Esophagus (tissue), 2 donors: ENCODE results near the gene HEPN1. TPM values are rescaled to one million over a fixed set of nuclear protein-coding genes. Genes with fewer than 3 reads are reported as not detected.

Source experiments
- H3K27ac ChIP-seq, 2 donors: one replicate each; pipeline ENCODE4 v1.5.1; 2013; ENCODE audit warnings: low read depth in 2 of 2, mild to moderate bottlenecking in 2 of 2, inconsistent platforms in 1 of 2, low read length in 1 of 2, moderate library complexity in 1 of 2
- H3K27me3 ChIP-seq, 2 donors: one replicate each; pipeline ENCODE4 v1.6.1; 2013; ENCODE audit warnings: low read length in 2 of 2, control low read depth in 1 of 2, mild to moderate bottlenecking in 1 of 2; ENCODE audit not compliant: insufficient read depth in 2 of 2, control insufficient read depth in 1 of 2
- H3K36me3 ChIP-seq, 2 donors: one replicate each; pipeline ENCODE4 v1.6.1; 2013; ENCODE audit warnings: low read length in 1 of 2; ENCODE audit not compliant: control insufficient read depth in 2 of 2, insufficient read depth in 2 of 2
- H3K4me1 ChIP-seq, 2 donors: one replicate each; pipeline ENCODE4 v1.6.1; 2013; ENCODE audit warnings: low read length in 1 of 2; ENCODE audit not compliant: control insufficient read depth in 2 of 2, insufficient read depth in 2 of 2
- H3K4me3 ChIP-seq, 2 donors: one replicate each; pipeline ENCODE4 v1.5.1; 2013; ENCODE audit warnings: low read length in 2 of 2, mild to moderate bottlenecking in 2 of 2, low read depth in 1 of 2, moderate library complexity in 1 of 2
- H3K9me3 ChIP-seq, 2 donors: one replicate each; pipeline ENCODE4 v1.6.1; 2013; ENCODE audit warnings: mild to moderate bottlenecking in 2 of 2, low read depth in 1 of 2, low read length in 1 of 2, moderate library complexity in 1 of 2; ENCODE audit not compliant: control insufficient read depth in 2 of 2, insufficient read depth in 1 of 2
- WGBS, 2 donors: extraction: QIAGEN DNeasy Blood & Tissue Kit; methylation state at CpG; one replicate each; pipeline ENCODE4 v1.1.7; 2013; 5-methylcytosine and 5-hydroxymethylcytosine counted together
- polyA plus RNA-seq, 2 donors: library from polyadenylated mRNA; stranded (reverse); fragments of 200-250 nt; gene quantifications; one replicate each; pipeline ENCODE4 v1.2.3, GENCODE V29; 2013
- donor health status: healthy with polysubstance abuse.
- donor health status: Bipolar disorder and iron deficiency.

Gene HEPN1
- polyA plus RNA-seq, 2 donors: not detected

DNA sequence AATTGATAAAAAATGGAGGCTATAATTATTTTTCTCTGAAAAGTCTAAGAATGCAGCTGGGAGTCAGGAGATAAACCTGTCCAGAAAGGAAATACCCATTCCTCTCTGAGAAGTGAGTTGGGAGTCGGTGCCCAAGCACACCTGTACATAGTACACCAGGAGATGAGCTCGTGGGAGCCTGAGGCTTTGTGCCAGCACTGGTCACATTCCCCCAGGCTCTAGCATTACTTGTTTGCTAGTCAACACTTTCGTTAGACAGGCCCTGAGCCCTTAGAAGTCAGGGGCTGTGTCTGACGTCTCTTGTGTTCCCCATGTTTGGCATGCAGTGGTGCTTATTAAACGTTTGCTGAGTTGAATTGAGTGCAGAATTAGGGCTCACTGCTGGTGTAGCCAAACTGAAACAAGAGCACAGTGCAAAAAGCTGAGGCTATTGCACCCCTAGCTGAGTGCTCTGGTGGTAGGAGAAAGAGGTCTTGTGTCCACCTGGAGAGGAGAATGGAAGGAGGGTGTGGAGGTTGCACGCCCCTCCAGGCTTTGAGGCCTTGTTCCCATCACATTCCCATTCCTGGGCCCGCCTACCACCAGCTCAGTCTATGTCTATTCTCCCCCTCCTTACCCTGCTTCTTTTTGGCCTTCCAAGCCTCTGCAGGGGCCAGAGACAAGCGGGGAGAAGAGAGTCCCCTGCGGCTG lies 28.2 kb upstream of the HEPN1 start:
- Histone ChIP-seq H3K9me3 (no peaks in the 10 kb centered on the region), H3K27me3 (no peaks in the 10 kb centered on the region), H3K27ac (no peak overlapping the region), H3K4me1 (no peaks in the 10 kb centered on the region), H3K36me3 (no peaks in the 10 kb centered on the region), H3K4me3 (no peak overlapping the region)
- WGBS, 2 donors: 61 to 70% methylated on average over 9 of the region's 9 CpGs

DNA sequence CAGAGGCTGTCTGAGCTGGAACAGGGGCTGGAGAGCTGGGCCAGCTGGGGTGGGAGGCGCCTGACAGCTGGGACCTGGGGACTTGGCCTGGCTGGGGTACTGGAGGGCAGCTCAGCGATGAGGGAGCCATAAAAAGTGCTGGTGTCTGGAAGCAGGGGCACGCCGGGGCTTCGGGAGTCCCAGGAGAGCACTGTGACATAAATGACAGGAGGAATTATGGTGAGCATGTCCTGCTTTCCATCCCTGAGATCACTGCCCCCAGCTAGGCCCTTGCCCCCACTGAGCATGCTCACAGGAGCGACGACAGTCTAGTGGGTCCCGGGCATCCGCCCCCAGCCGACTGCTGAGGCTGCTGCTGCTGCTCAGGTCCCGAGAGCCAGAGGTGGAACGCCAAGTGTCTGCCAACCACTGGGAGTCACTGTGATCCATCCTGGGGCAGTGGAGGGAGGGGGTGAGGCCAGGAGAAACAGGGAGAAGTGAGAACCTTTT lies 27.6 kb upstream of the HEPN1 start:
- Histone ChIP-seq H3K4me1 (no peaks in the 10 kb centered on the region), H3K27ac (no peak overlapping the region), H3K4me3 (no peak overlapping the region), H3K27me3 (no peaks in the 10 kb centered on the region), H3K9me3 (no peaks in the 10 kb centered on the region), H3K36me3 (no peaks in the 10 kb centered on the region)
- 55 to 62% methylated on average over 12 of the region's 12 CpGs for WGBS, 2 donors

DNA sequence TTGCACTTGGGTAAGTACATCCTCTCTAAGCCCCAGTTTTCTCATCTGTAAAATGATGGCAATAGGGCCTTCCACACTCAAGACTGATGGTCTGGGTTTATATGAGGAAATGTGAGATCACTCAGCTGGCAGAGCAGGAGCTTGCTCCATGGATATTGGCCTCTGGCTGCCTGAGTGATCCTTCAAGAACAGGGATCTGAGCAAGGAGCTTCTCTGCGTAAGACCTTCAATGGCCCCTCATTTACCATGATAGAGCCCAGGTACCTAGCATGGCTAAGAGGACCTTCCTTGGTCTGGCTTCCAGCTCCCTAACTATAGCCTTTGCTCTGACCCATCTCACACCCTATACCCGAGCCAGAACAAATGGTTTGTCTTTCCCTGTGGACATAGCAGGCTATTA lies 26.9 kb upstream of the HEPN1 start:
- no peak overlapping the region for H3K27ac ChIP-seq
- H3K27me3 ChIP-seq: no peaks in the 10 kb centered on the region
- H3K4me3 ChIP-seq: no peak overlapping the region
- WGBS, 2 donors: 81 to 88% methylated on average over 2 of the region's 2 CpGs
- no peaks in the 10 kb centered on the region for H3K36me3 ChIP-seq
- no peaks in the 10 kb centered on the region for H3K9me3 ChIP-seq
- H3K4me1 ChIP-seq: no peaks in the 10 kb centered on the region

DNA sequence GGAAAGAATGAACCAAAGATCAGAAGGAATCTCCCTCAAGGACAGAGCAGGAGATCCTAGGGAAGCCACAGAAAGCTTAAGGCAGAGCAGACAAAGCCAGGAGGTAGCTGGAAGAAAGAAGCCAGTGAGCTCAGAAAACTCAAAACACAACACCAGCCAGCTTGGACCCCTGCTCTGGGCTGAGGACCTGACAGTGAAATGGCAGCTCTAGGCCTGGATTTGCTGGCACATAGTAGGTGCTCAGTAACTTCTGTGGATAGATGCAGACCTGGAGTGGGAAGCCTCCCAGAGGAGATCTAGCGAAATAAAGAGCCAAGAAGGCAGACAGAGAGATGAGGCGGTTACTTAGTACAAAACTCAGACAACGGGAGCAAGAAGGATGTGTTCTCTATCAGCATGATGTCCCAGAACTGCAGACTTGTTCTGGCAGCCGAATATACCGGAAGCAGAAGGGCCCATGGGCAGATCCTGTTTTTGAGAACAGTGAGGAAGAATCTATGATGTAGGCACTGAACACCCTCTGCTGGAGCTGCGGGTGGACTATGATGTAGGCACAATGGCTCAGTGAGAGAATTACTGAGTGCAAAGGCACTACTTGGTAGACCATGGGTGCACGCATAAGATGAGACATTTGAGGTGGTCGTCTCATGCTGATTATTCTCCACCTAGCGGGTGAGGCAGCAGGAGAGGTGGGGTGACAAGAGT lies 26.1 kb upstream of the HEPN1 start:
- H3K4me1 ChIP-seq: no peaks in the 10 kb centered on the region

DNA sequence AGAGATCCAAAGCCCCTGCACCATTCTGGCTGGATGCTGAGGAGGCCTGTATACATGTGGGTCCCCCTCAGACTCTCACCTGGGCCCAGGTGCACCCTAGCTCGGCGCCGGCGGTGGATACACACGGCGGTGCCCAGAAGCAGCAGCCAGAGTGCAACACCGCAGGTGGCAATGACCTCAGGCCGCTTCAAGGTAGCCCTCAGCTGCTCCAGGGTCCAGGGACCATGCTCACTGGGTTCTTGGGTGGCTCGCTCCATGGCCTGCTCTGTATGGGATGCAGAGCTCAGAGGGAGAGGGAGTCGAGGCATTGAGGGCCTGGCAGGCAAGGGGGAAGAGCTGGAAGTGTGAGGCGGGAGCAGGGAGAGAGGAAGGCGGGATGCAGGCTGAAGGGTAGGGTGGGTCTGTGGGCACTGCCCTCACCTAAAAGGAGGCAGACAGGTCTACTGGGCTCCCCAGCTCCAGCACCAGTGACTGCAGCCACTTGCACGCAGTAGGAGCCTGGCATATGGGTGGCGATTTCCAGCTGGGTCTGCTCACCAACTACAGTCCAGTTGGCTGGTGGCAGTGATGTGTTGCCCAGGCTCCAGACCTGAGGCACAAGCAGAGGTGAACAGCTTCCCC lies 25.2 kb upstream of the HEPN1 start:
- Histone ChIP-seq H3K9me3 (no peaks in the 10 kb centered on the region), H3K27ac (no peak overlapping the region), H3K36me3 (no peaks in the 10 kb centered on the region), H3K27me3 (no peaks in the 10 kb centered on the region), H3K4me1 (no peaks in the 10 kb centered on the region), H3K4me3 (no peak overlapping the region)
- 86% methylated on average over 14 of the region's 14 CpGs for WGBS, 2 donors

More for the DNA sequence above, 26.1 kb upstream of the HEPN1 start:
- Histone ChIP-seq H3K4me3 (no peak overlapping the region), H3K36me3 (no peaks in the 10 kb centered on the region), H3K9me3 (no peaks in the 10 kb centered on the region), H3K27me3 (no peaks in the 10 kb centered on the region), H3K27ac (no peak overlapping the region)
- WGBS, 2 donors: 80% methylated on average over 9 of the region's 9 CpGs

DNA sequence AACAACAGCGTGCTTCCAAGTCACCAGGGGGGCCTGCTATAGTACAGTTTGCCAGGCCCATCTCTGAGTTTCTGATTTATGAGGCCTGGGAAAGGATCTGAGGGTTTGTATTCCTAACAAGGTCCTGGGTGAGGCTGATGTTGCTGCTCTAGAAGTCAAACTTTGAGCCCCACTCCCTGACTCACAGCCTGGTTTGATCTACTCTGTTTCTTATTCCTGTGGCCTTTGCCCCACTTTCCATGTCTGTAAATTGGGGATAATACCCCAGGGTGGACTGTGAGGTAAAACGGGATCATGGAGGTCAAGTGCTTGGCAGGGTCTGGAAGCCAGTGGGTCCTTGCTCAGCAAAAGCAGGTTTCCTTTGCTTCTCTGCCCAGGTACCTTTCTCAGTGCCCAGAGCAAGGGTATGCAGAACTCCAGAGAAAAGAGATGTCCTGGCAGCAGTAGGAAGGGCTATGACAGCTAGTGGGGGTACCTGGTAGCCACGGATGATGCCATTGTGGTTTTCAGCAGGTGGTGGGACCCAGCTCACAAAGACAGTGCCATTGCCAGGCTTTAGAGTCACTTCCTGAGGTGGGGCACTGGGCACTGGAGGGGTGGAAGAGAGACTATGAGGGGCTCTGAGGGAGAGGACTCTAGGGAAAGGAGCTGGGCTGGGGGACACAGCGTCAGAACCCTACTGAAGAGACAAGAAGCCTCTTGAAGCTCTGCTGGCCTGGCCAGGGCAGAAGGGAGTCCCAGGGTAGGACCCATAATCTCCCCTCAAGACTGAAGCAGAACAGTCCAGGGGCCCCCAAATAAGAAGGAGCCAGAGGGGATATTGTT lies 24.2 kb upstream of the HEPN1 start:
- H3K4me1 ChIP-seq: no peaks in the 10 kb centered on the region
- no peaks in the 10 kb centered on the region for H3K36me3 ChIP-seq
- H3K27me3 ChIP-seq: no peaks in the 10 kb centered on the region
- no peak overlapping the region for H3K4me3 ChIP-seq
- 61 to 70% methylated on average over 4 of the region's 4 CpGs for WGBS, 2 donors
- H3K27ac ChIP-seq: no peak overlapping the region
- no peaks in the 10 kb centered on the region for H3K9me3 ChIP-seq

DNA sequence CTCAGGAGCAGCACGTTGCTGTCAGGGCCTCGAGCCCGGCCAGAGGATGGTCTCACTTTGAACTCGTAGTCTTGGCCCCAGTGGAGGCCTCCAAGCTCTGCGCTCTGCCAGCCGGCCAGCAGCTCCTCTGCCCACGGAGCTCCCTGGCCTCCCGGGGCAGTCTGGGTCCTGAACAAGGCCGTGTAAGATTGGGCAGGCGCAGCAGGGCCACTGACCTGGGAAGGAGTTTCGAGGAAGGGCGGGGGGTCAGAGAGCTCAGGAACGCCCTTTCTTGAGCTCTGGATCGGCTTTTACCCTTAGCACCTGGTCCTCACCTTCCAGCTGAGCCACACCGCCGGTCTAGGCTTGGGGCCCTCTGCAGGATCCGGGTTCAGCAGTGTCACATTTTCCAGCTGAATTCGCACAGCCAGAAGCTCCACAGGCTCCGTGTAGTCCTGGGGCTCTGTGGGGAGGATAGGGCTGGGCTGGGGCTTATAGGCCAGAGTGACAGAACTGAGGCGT lies 23.5 kb upstream of the HEPN1 start:
- Histone ChIP-seq H3K4me3 (no peak overlapping the region), H3K36me3 (no peaks in the 10 kb centered on the region), H3K27me3 (no peaks in the 10 kb centered on the region), H3K9me3 (no peaks in the 10 kb centered on the region), H3K27ac (peak overlapping the region in 1 of 2 donors; percentile 11), H3K4me1 (no peaks in the 10 kb centered on the region)
- WGBS, 2 donors: 83 to 85% methylated on average over 20 of the region's 20 CpGs

DNA sequence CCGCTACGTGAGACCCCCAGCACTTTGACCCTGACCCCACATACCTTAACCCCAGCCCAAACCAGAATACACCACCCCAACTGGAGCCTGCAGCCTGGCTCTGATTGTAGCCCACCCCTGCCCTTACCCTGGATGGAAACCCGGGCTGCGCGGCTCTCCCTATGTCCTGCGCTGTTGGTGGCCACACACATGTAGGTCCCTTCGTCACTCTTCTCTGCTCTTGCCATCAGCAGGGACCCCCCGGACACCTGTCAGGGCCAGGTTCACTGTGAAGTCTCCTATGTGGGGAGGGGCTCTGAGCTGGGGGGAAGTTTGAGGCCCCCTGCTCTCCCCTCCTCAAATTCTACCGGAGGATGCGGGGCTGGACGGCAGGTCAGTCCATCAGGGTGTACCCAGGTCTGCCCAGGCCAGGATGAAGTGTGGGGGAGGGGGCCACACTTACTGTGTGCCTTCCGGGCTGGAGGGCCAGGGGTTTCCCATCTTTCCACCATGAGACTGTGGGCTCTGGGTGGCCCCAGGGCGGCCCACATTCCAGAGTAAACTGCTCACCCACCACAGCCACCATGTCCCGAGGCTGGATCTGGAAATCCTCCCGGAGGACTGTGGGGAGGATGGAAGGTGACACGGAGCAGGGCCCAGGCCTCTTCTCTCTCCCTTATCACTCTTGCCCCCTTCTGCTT lies 22.8 kb upstream of the HEPN1 start:
- Histone ChIP-seq H3K27me3 (no peaks in the 10 kb centered on the region), H3K4me1 (no peaks in the 10 kb centered on the region), H3K9me3 (no peaks in the 10 kb centered on the region), H3K27ac (peak overlapping the region; percentile 11 to 35), H3K4me3 (peak overlapping the region in 1 of 2 donors; percentile 28), H3K36me3 (no peaks in the 10 kb centered on the region)
- WGBS, 2 donors: 79 to 84% methylated on average over 16 of the region's 16 CpGs
